Subcutaneous abdominal adipose tissue (tissue), 5 donors: ENCODE data around the gene DSP.
A peak's percentile ranks its signal among the peaks of the same experiment; 100 is the strongest.

ENCODE experiments used
- H3K27ac ChIP-seq: one replicate; pipeline ENCODE4 v1.7.0; 2013; ENCODE audit warnings: low read depth, mild to moderate bottlenecking, inconsistent platforms, low read length, moderate library complexity
- H3K27me3 ChIP-seq, 5 donors: one replicate each; pipeline ENCODE4 v1.7.0; 2013; ENCODE audit warnings: low read length in 5 of 5, inconsistent platforms in 1 of 5; ENCODE audit not compliant: control insufficient read depth in 5 of 5, insufficient read depth in 4 of 5
- H3K36me3 ChIP-seq, 5 donors: one replicate each; pipeline ENCODE4 v1.7.0; 2013; ENCODE audit warnings: low read length in 5 of 5; ENCODE audit not compliant: control insufficient read depth in 5 of 5, insufficient read depth in 5 of 5
- H3K4me1 ChIP-seq, 5 donors: one replicate each; pipeline ENCODE4 v1.7.0; 2013; ENCODE audit warnings: low read length in 5 of 5, mild to moderate bottlenecking in 3 of 5, moderate library complexity in 1 of 5; ENCODE audit not compliant: control insufficient read depth in 5 of 5, insufficient read depth in 5 of 5
- H3K4me3 ChIP-seq, 5 donors: one replicate each; pipeline ENCODE4 v1.7.0; 2013; ENCODE audit warnings: low read length in 5 of 5, low read depth in 1 of 5
- H3K9ac ChIP-seq, 5 donors: one replicate each; pipeline ENCODE4 v1.7.0; 2013; ENCODE audit warnings: low read length in 5 of 5, mild to moderate bottlenecking in 4 of 5, moderate library complexity in 3 of 5
- H3K9me3 ChIP-seq, 5 donors: one replicate each; pipeline ENCODE4 v1.7.0; 2013; ENCODE audit warnings: low read length in 5 of 5; ENCODE audit not compliant: control insufficient read depth in 5 of 5
- donor health status: healthy.
- donor health status: healthy.
- donor health status: healthy.
- donor health status: healthy.
- donor health status: healthy.

DSP gene

GRCh38 chr6:7617801-7618764, 76.6 kb downstream of the DSP start:
- Histone ChIP-seq H3K27ac (no peak overlapping the region), H3K4me3 (peak overlapping the region in 1 of 5 donors; percentile 4), H3K36me3 (peaks cover 0 to 10% (median 5%) of the 10 kb centered on the region in 5 donors), H3K27me3 (peaks cover 0 to 4% (median 0%) of the 10 kb centered on the region in 5 donors), H3K9ac (no peak overlapping the region), H3K4me1 (peaks cover 0 to 17% (median 12%) of the 10 kb centered on the region in 5 donors), H3K9me3 (no peaks in the 10 kb centered on the region)

GRCh38 chr6:7621761-7622160, 80.3 kb downstream of the DSP start:
- H3K4me3 ChIP-seq: no peak overlapping the region
- no peaks in the 10 kb centered on the region for H3K9me3 ChIP-seq
- H3K27ac ChIP-seq: no peak overlapping the region
- no peaks in the 10 kb centered on the region for H3K36me3 ChIP-seq
- peaks cover 0 to 4% (median 0%) of the 10 kb centered on the region in 5 donors for H3K27me3 ChIP-seq
- H3K9ac ChIP-seq: no peak overlapping the region
- H3K4me1 ChIP-seq: peaks cover 0 to 12% (median 8%) of the 10 kb centered on the region in 5 donors

GRCh38 chr6:7624796-7625710, 83.6 kb downstream of the DSP start:
- Histone ChIP-seq H3K4me3 (no peak overlapping the region), H3K9me3 (no peaks in the 10 kb centered on the region), H3K36me3 (no peaks in the 10 kb centered on the region), H3K4me1 (no peaks in the 10 kb centered on the region), H3K27ac (no peak overlapping the region), H3K27me3 (peaks cover 0 to 7% (median 0%) of the 10 kb centered on the region in 5 donors), H3K9ac (no peak overlapping the region)

GRCh38 chr6:7628479-7628878, 87.0 kb downstream of the DSP start:
- Histone ChIP-seq H3K9me3 (no peaks in the 10 kb centered on the region), H3K4me3 (no peak overlapping the region), H3K27ac (no peak overlapping the region), H3K27me3 (peaks cover 0 to 7% (median 0%) of the 10 kb centered on the region in 5 donors), H3K36me3 (no peaks in the 10 kb centered on the region), H3K4me1 (no peaks in the 10 kb centered on the region), H3K9ac (no peak overlapping the region)

GRCh38 chr6:7628909-7629308, 87.4 kb downstream of the DSP start:
- no peaks in the 10 kb centered on the region for H3K9me3 ChIP-seq
- H3K4me1 ChIP-seq: no peaks in the 10 kb centered on the region
- no peak overlapping the region for H3K9ac ChIP-seq
- H3K27ac ChIP-seq: no peak overlapping the region
- no peaks in the 10 kb centered on the region for H3K36me3 ChIP-seq
- H3K4me3 ChIP-seq: no peak overlapping the region
- H3K27me3 ChIP-seq: peaks cover 0 to 7% (median 0%) of the 10 kb centered on the region in 5 donors

- Histone ChIP-seq H3K4me3 (no peak overlapping the region), H3K9ac (no peak overlapping the region), H3K9me3 (no peaks in the 10 kb centered on the region), H3K4me1 (no peaks in the 10 kb centered on the region), H3K27me3 (peaks cover 0 to 7% (median 0%) of the 10 kb centered on the region in 5 donors), H3K27ac (no peak overlapping the region), H3K36me3 (no peaks in the 10 kb centered on the region)
Observed at GRCh38 chr6:7629321-7629720, 87.8 kb downstream of the DSP start.

- Histone ChIP-seq H3K27ac (no peak overlapping the region), H3K27me3 (peaks cover 0 to 7% (median 0%) of the 10 kb centered on the region in 5 donors), H3K36me3 (no peaks in the 10 kb centered on the region), H3K9ac (no peak overlapping the region), H3K4me3 (no peak overlapping the region), H3K9me3 (no peaks in the 10 kb centered on the region), H3K4me1 (no peaks in the 10 kb centered on the region)
Observed at GRCh38 chr6:7630792-7631191, 89.3 kb downstream of the DSP start.

GRCh38 chr6:7631466-7631865, 90.0 kb downstream of the DSP start:
- H3K4me1 ChIP-seq: no peaks in the 10 kb centered on the region
- H3K9ac ChIP-seq: no peak overlapping the region
- no peaks in the 10 kb centered on the region for H3K9me3 ChIP-seq
- H3K4me3 ChIP-seq: no peak overlapping the region
- H3K27ac ChIP-seq: no peak overlapping the region
- no peaks in the 10 kb centered on the region for H3K36me3 ChIP-seq
- peaks cover 0 to 7% (median 0%) of the 10 kb centered on the region in 5 donors for H3K27me3 ChIP-seq

- Histone ChIP-seq H3K27ac (no peak overlapping the region), H3K9ac (no peak overlapping the region), H3K4me1 (no peaks in the 10 kb centered on the region), H3K36me3 (no peaks in the 10 kb centered on the region), H3K27me3 (peaks cover 0 to 6% (median 0%) of the 10 kb centered on the region in 5 donors), H3K4me3 (no peak overlapping the region), H3K9me3 (no peaks in the 10 kb centered on the region)
Observed at GRCh38 chr6:7632501-7633290, 91.2 kb downstream of the DSP start.
